Smooth muscle cell (in vitro differentiated cells): ENCODE data around the gene SNRNP70. TPM values are rescaled to one million over a fixed set of nuclear protein-coding genes. Genes with fewer than 3 reads are reported as not detected.

Experiments
- DNase-seq: peaks from one replicate; lab custom pipeline; 2025; ENCODE audit not compliant: unreplicated experiment; lab: John Stamatoyannopoulos, UW
- H2AFZ ChIP-seq: fragments of 200-600 bp; sonication (generic); 2 replicates; pipeline ENCODE4 v1.6.0; 2016; ENCODE audit warnings: antibody characterized with exemption, low read depth, mild to moderate bottlenecking
- H3F3A ChIP-seq: fragments of 200-600 bp; sonication (generic); 2 replicates; pipeline ENCODE4 v1.6.0; 2017; ENCODE audit warnings: antibody characterized with exemption, low read depth
- H3K27ac ChIP-seq: fragments of 200-600 bp; sonication (generic); 2 replicates; pipeline ENCODE4 v1.5.1; 2016; ENCODE audit warnings: low read depth, mild to moderate bottlenecking
- H3K27me3 ChIP-seq: fragments of 200-600 bp; sonication (generic); 2 replicates; pipeline ENCODE4 v1.6.1; 2016; ENCODE audit warnings: low read depth, mild to moderate bottlenecking
- H3K36me3 ChIP-seq: fragments of 200-600 bp; sonication (generic); 2 replicates; pipeline ENCODE4 v1.5.1; 2016; ENCODE audit warnings: low read depth
- H3K4me1 ChIP-seq: fragments of 200-600 bp; sonication (generic); 2 replicates; pipeline ENCODE4 v1.5.1; 2016; ENCODE audit warnings: low read depth
- H3K4me2 ChIP-seq: fragments of 200-600 bp; sonication (generic); 2 replicates; pipeline ENCODE4 v1.6.0; 2016; ENCODE audit warnings: mild to moderate bottlenecking
- H3K4me3 ChIP-seq: fragments of 200-600 bp; sonication (generic); 2 replicates; pipeline ENCODE4 v1.5.1; 2016; ENCODE audit warnings: mild to moderate bottlenecking
- H3K79me2 ChIP-seq: fragments of 200-600 bp; sonication (generic); 2 replicates; pipeline ENCODE4 v1.6.0; 2016; ENCODE audit warnings: low read depth, mild to moderate bottlenecking
- H3K9ac ChIP-seq: fragments of 200-600 bp; sonication (generic); 2 replicates; pipeline ENCODE4 v1.6.0; 2016; ENCODE audit warnings: low read depth
- H3K9me3 ChIP-seq: fragments of 200-600 bp; sonication (generic); replicated peaks from 2 replicates; pipeline ENCODE4 v1.5.1; 2016; ENCODE audit warnings: low read depth
- H4K20me1 ChIP-seq: fragments of 200-600 bp; sonication (generic); 2 replicates; pipeline ENCODE4 v1.6.0; 2016; ENCODE audit warnings: low read depth
- CTCF ChIP-seq: fragments of 200-600 bp; sonication (generic); IDR thresholded peaks from 2 replicates; pipeline ENCODE4 v1.5.1; 2017; ENCODE audit warnings: borderline replicate concordance, mild to moderate bottlenecking, antibody characterized with exemption; ENCODE audit not compliant: insufficient read depth, poor library complexity, severe bottlenecking
- WGBS: methylation state at CpG from one replicate; pipeline ENCODE4 v1.1.7; 2016; ENCODE audit warnings: low lambda C conversion rate; 5-methylcytosine and 5-hydroxymethylcytosine counted together
- polyA plus RNA-seq: library from polyadenylated mRNA; unstranded; fragments of >200 nt; fragmentation: Nextera tagmentation; extraction: Ambion mirVana; gene quantifications from 2 replicates; pipeline ENCODE4 v1.2.1, GENCODE V29; 2016
- total RNA-seq: library from RNA; depleted of rRNA; stranded (reverse); fragments of >200 nt; gene quantifications from 2 replicates; pipeline ENCODE4 v1.2.3, GENCODE V29; 2014

The SNRNP70 gene
- total and polyA plus RNA-seq, 2 experiments from 2014 or later = 200 to 206 TPM

DNA sequence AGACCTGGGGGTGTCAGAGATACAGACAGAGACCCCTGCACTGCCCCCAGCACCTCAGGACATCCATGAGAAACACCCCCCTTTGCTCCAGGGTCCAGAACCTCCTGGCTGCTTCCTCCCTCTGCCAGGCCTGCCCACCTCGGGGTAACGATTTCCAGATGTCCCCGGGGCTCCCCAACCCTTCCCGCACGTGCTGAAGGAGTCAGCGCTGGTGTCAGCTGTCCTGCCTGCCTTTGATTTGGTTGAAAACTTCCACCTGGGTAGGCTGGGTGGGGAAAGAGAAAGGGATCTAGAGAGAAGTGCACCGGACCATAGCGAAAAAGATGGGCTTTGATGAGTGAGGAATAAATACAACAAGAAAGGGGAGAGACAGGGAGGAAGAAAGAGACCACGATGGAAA, 26.2 kb upstream of the SNRNP70 start:
- no peak for TF ChIP-seq CTCF
- no peak for DNase-seq
- H3K36me3 ChIP-seq = no peaks in the 10 kb centered on the region
- no peak overlapping the region for H2AFZ ChIP-seq
- no peaks in the 10 kb centered on the region for H3K9me3 ChIP-seq
- peaks cover 4% of the 10 kb centered on the region for H3K4me1 ChIP-seq
- H3K27me3 ChIP-seq = no peaks in the 10 kb centered on the region
- 83% methylated on average over 9 of the region's 9 CpGs for WGBS
- no peak overlapping the region for H3K27ac ChIP-seq
- H3F3A ChIP-seq = no peaks in the 10 kb centered on the region
- no peak overlapping the region for H3K4me3 ChIP-seq
- no peaks in the 10 kb centered on the region for H3K79me2 ChIP-seq
- no peak overlapping the region for H3K4me2 ChIP-seq
- no peak overlapping the region for H3K9ac ChIP-seq
- peaks cover 15% of the 10 kb centered on the region for H4K20me1 ChIP-seq

DNA sequence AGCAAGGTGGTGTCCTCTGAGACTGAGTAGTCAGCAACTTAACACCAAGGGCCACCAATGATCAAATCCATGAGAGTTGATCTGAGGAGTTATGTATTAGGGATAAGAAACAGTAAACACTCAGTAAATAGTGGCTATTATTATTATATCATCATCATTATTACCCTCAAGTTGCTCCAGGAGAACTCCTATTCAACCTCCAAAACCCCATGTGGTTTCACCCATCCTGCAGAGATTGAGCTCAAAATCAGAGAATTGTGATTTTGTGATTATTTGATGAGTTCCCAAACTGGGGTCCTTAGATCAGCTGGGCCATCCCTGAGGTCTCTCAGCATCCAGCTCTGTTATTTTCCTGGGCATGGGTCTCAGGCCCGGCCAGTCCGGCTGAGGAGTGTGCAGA, 24.3 kb upstream of the SNRNP70 start:
- Histone ChIP-seq H3K4me1 (peaks cover 19% of the 10 kb centered on the region), H3K79me2 (no peaks in the 10 kb centered on the region), H3K9ac (no peak overlapping the region), H3K4me3 (no peak overlapping the region), H3K9me3 (no peaks in the 10 kb centered on the region), H3F3A (no peaks in the 10 kb centered on the region), H3K4me2 (no peak overlapping the region), H2AFZ (no peak overlapping the region), H3K36me3 (no peaks in the 10 kb centered on the region), H3K27ac (no peak overlapping the region), H3K27me3 (no peaks in the 10 kb centered on the region), H4K20me1 (peaks cover 15% of the 10 kb centered on the region)
- no peak for TF ChIP-seq CTCF
- 93% methylated on average over 2 of the region's 2 CpGs for WGBS
- DNase-seq = no peak

- Histone ChIP-seq H4K20me1 (peaks cover 15% of the 10 kb centered on the region), H3K4me3 (no peak overlapping the region), H3K36me3 (no peaks in the 10 kb centered on the region), H3F3A (no peaks in the 10 kb centered on the region), H3K9me3 (no peaks in the 10 kb centered on the region), H3K9ac (no peak overlapping the region), H3K4me1 (peaks cover 19% of the 10 kb centered on the region), H3K27me3 (no peaks in the 10 kb centered on the region), H2AFZ (no peak overlapping the region), H3K79me2 (no peaks in the 10 kb centered on the region), H3K27ac (no peak overlapping the region), H3K4me2 (no peak overlapping the region)
- 88% methylated on average over 25 of the region's 25 CpGs for WGBS
- TF ChIP-seq CTCF = no peak
- DNase-seq = no peak
Observed at GRCh38 chr19:49061445-49061844, 23.8 kb upstream of the SNRNP70 start.

- Histone ChIP-seq H3K27ac (no peak overlapping the region), H3K4me1 (peaks cover 16% of the 10 kb centered on the region), H3K4me2 (peak overlapping the region; percentile 81), H3K36me3 (no peaks in the 10 kb centered on the region), H4K20me1 (peaks cover 6% of the 10 kb centered on the region), H3K9me3 (no peaks in the 10 kb centered on the region), H3F3A (no peaks in the 10 kb centered on the region), H3K79me2 (no peaks in the 10 kb centered on the region), H3K27me3 (no peaks in the 10 kb centered on the region), H3K4me3 (peak overlapping the region; percentile 53), H2AFZ (no peak overlapping the region), H3K9ac (no peak overlapping the region)
- no peak for DNase-seq
- 56% methylated on average over 8 of the region's 10 CpGs for WGBS
- TF ChIP-seq CTCF = no peak
Observed at GRCh38 chr19:49064029-49064629, 21.1 kb upstream of the SNRNP70 start.
